Measurements from ENCODE around the gene CEP170B. TPM values are rescaled to one million over a fixed set of nuclear protein-coding genes. Genes with fewer than 3 reads are reported as not detected.

The CEP170B gene
- total and polyA plus RNA-seq, 2 of the 13 experiments (the other 11 are each of a cell fraction or from before 2014, with no cell fraction given): 4.3 to 8.8 TPM

GRCh38 chr14:104940526-104941150, 75.6 kb downstream of the CEP170B start:
- DNase-seq (ENCODE audit: low spot score) (no peak), FAIRE-seq (no peak), ATAC-seq (peak; percentile 66)
- 4% methylated on average over 3 of the region's 3 CpGs for WGBS (ENCODE audit: low lambda C conversion rate)
- intact Hi-C loops (cut with micrococcal nuclease; ENCODE audit: unreplicated experiment) (no loop called here), in situ Hi-C loops (cut with HindIII; ENCODE audit: extremely low pct_ligation_motif_present, low pct_unique_long_range_greater_than_20kb) (no loop called here)
- no peak overlapping the region for H3K9ac ChIP-seq (ENCODE audit: insufficient read depth, low read depth, low read length)
- CTCF ChIA-PET (ENCODE audit: low intra/inter-chr PET ratio, low total read pairs): no interaction called here
- H3K36me3 ChIP-seq (replicated peaks in 1 of 2; ENCODE audit: control insufficient read depth in 1 of 2, insufficient read depth in 2 of 2, low read length in 2 of 2): no peaks in the 10 kb centered on the region
- TF ChIP-seq CTCF (CRISPR knock-in tag; IDR thresholded peaks at IDR 0.05) (peak; percentile 40), MBD4 (IDR thresholded peaks at IDR 0.05; ENCODE audit: borderline replicate concordance, low read length) (no peak)
- no peaks in the 10 kb centered on the region for H3K4me1 ChIP-seq (ENCODE audit: insufficient read depth, low read length)
- peaks cover 5 to 77% of the 10 kb centered on the region in 2 experiments; a peak in 4 of 5 replicates for H3K27me3 ChIP-seq (ENCODE audit: control insufficient read depth in 1 of 2, insufficient read depth in 2 of 2, low read length in 2 of 2)
- no peaks in the 10 kb centered on the region for H3K79me2 ChIP-seq (ENCODE audit: insufficient read depth, low read length)
- H2AFZ ChIP-seq (ENCODE audit: low read length): no peak overlapping the region
- POLR2A ChIA-PET: no interaction called here
- no peak overlapping the region for H3K4me3 ChIP-seq (replicated peaks in 1 of 3; ENCODE audit: insufficient read depth in 1 of 3, low read depth in 2 of 3, low read length in 3 of 3)
- no peak overlapping the region for H3K27ac ChIP-seq (ENCODE audit: extremely low read length, insufficient read depth, low read length)
- H3K4me2 ChIP-seq (ENCODE audit: low read depth, low read length): no peak overlapping the region
- no peaks in the 10 kb centered on the region for H4K20me1 ChIP-seq (ENCODE audit: insufficient read depth, low read length)
- BruUV-seq (replicated peaks): no TSS peak
- H3K9me3 ChIP-seq (ENCODE audit: low read length): no peaks in the 10 kb centered on the region

DNA sequence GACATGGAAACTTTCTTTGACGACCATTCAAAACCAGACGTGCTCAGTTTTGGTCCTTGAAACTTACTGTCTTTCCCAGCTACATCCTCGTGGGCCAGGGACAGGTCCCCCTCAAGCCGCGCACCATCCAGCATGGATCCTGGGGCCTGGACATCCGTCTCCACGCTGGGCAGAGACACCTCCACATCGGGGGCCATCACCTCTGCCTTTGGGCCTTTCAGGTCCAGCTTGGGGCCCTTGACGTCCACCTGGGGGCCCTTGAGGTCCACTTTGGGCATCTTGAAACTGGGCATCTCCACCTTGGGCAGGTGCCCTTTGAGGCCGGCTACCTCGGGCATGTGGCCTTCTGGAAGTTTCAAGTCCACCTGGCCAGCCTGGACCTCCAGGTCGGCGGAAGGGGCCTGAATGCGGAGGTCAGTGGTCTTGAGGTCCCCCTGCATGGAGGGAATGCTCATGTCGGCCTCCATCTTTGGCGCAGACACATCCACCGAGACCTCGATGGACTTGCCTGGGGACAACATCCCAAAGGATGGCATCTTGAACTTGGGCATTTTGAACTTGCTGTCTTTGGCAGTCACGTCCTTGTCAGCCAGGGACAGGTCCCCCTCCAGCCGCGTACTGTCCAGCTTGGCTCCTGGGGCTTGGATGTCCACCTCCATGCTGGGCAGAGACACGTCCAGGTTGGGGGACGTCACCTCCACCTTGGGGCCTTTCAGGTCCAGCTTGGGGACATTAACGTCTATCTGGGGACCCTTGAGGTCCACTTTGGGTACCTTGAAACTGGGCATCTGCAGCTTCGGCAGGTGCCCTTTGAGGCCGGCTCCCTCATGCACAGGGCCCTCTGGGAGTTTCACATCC, 76.7 kb downstream of the CEP170B start:
- no peak overlapping the region for H3K9ac ChIP-seq (ENCODE audit: insufficient read depth, low read depth, low read length)
- ChIA-PET CTCF (ENCODE audit: low intra/inter-chr PET ratio, low total read pairs) (no interaction called here), POLR2A (no interaction called here)
- H4K20me1 ChIP-seq (ENCODE audit: insufficient read depth, low read length): no peaks in the 10 kb centered on the region
- WGBS (ENCODE audit: low lambda C conversion rate): 30% methylated on average over 8 of the region's 26 CpGs
- no TSS peak for BruUV-seq (replicated peaks)
- no peak overlapping the region for H3K4me2 ChIP-seq (ENCODE audit: low read depth, low read length)
- FAIRE-seq (no peak), DNase-seq (ENCODE audit: low spot score) (no peak), ATAC-seq (no peak)
- no peaks in the 10 kb centered on the region for H3K9me3 ChIP-seq (ENCODE audit: low read length)
- H3K27me3 ChIP-seq (ENCODE audit: control insufficient read depth in 1 of 2, insufficient read depth in 2 of 2, low read length in 2 of 2): peaks cover 5 to 70% of the 10 kb centered on the region in 2 experiments; a peak in 4 of 5 replicates
- in situ Hi-C loops (cut with HindIII; ENCODE audit: extremely low pct_ligation_motif_present, low pct_unique_long_range_greater_than_20kb) (no loop called here), intact Hi-C loops (cut with micrococcal nuclease; ENCODE audit: unreplicated experiment) (no loop called here)
- no peak overlapping the region for H2AFZ ChIP-seq (ENCODE audit: low read length)
- no peaks in the 10 kb centered on the region for H3K36me3 ChIP-seq (replicated peaks in 1 of 2; ENCODE audit: control insufficient read depth in 1 of 2, insufficient read depth in 2 of 2, low read length in 2 of 2)
- no peak overlapping the region for H3K27ac ChIP-seq (ENCODE audit: extremely low read length, insufficient read depth, low read length)
- no peak overlapping the region for H3K4me3 ChIP-seq (replicated peaks in 1 of 3; ENCODE audit: insufficient read depth in 1 of 3, low read depth in 2 of 3, low read length in 3 of 3)
- H3K79me2 ChIP-seq (ENCODE audit: insufficient read depth, low read length): no peaks in the 10 kb centered on the region
- H3K4me1 ChIP-seq (ENCODE audit: insufficient read depth, low read length): no peaks in the 10 kb centered on the region
- TF ChIP-seq MED8 (CRISPR knock-in tag; IDR thresholded peaks at IDR 0.05; ENCODE audit: insufficient replicate concordance): no peak
- no peak for TF ChIP-seq FLYWCH1 (CRISPR knock-in tag; IDR thresholded peaks at IDR 0.05)
- TF ChIP-seq, protein P1, sequence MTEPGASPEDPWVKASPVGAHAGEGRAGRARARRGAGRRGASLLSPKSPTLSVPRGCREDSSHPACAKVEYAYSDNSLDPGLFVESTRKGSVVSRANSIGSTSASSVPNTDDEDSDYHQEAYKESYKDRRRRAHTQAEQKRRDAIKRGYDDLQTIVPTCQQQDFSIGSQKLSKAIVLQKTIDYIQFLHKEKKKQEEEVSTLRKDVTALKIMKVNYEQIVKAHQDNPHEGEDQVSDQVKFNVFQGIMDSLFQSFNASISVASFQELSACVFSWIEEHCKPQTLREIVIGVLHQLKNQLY (CRISPR knock-in tag; IDR thresholded peaks at IDR 0.05): no peak
- no peak for TF ChIP-seq TBL1XR1 (IDR thresholded peaks at IDR 0.05; ENCODE audit: borderline replicate concordance, low read length, partially characterized antibody)
- no peak for TF ChIP-seq ELF3 (CRISPR knock-in tag; IDR thresholded peaks at IDR 0.05)
- TF ChIP-seq NFIB (CRISPR knock-in tag; IDR thresholded peaks at IDR 0.05; ENCODE audit: borderline replicate concordance): no peak
- no peak for TF ChIP-seq RFX1 (IDR thresholded peaks at IDR 0.05)
- TF ChIP-seq ZBED4 (CRISPR knock-in tag; IDR thresholded peaks at IDR 0.05; ENCODE audit: borderline replicate concordance): no peak
